ENCODE data around the gene ID1.

DNA sequence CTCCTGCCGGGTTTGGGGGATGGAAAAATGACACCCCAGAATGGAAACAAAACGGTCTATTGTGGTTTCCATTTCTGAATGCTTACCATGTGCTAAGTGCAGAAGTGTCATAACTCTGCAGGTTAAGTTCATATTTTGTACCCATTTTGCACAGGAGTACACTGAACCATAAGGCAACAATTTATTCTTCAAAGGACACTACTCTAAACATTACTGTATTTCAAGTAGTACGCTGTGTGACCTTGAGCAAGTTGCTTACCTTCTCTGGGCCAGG is 9.8 kb upstream of the ID1 start:
- TF ChIP-seq, protein P1, sequence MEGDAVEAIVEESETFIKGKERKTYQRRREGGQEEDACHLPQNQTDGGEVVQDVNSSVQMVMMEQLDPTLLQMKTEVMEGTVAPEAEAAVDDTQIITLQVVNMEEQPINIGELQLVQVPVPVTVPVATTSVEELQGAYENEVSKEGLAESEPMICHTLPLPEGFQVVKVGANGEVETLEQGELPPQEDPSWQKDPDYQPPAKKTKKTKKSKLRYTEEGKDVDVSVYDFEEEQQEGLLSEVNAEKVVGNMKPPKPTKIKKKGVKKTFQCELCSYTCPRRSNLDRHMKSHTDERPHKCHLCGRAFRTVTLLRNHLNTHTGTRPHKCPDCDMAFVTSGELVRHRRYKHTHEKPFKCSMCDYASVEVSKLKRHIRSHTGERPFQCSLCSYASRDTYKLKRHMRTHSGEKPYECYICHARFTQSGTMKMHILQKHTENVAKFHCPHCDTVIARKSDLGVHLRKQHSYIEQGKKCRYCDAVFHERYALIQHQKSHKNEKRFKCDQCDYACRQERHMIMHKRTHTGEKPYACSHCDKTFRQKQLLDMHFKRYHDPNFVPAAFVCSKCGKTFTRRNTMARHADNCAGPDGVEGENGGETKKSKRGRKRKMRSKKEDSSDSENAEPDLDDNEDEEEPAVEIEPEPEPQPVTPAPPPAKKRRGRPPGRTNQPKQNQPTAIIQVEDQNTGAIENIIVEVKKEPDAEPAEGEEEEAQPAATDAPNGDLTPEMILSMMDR (conservative IDR thresholded peaks at IDR 0.05; ENCODE audit: low read depth in 2 of 2): no peak
- TF ChIP-seq EZH2 (IDR thresholded peaks at IDR 0.05; ENCODE audit: low read depth, unreplicated experiment) (no peak), POLR2AphosphoS5 (IDR thresholded peaks at IDR 0.05; ENCODE audit: low read depth) (no peak)
